Vagina (tissue), 2 donors: Measurements from ENCODE around the gene CADM2.

Source experiments
- CTCF ChIP-seq, 3 experiments: fragments of 450-650 bp in 2 of 3; fragments of 200-600 bp in 1 of 3; sonication (generic) in 1 of 3; IDR thresholded peaks; one replicate each; pipeline ENCODE4 v1.5.1; 2017 to 2019; ENCODE audit warnings: antibody characterized with exemption in 3 of 3, mild to moderate bottlenecking in 2 of 3, moderate library complexity in 2 of 3
- POLR2A ChIP-seq, 2 donors: fragments of 450-650 bp; IDR thresholded peaks; one replicate each; pipeline ENCODE4 v1.6.1; 2017; ENCODE audit warnings: antibody characterized with exemption in 2 of 2, mild to moderate bottlenecking in 2 of 2, moderate library complexity in 2 of 2
- POLR2AphosphoS5 ChIP-seq, 2 donors: sonication (generic); formaldehyde crosslinking; IDR thresholded peaks; one replicate each; pipeline ENCODE4 v1.9.0; 2017; ENCODE audit warnings: antibody characterized with exemption in 2 of 2, mild to moderate bottlenecking in 2 of 2, low read depth in 1 of 2; ENCODE audit not compliant: insufficient read depth in 1 of 2

- no peak for TF ChIP-seq CTCF (IDR thresholded peaks at IDR 0.05)
- no peak for TF ChIP-seq POLR2A (IDR thresholded peaks at IDR 0.05)
- no peak for TF ChIP-seq POLR2AphosphoS5 (IDR thresholded peaks at IDR 0.05; ENCODE audit: insufficient read depth in 1 of 2, low read depth in 1 of 2)
Measured at GRCh38 chr3:85077018-85077417, 118.2 kb downstream of the CADM2 start.
